HEK293 (cell line): ENCODE measurements around the gene CTCF.

Experiments
- CTCF ChIP-seq: fragments of 450-650 bp; formaldehyde crosslinking; IDR thresholded peaks from 2 replicates; pipeline ENCODE4 v1.5.1; 2016; ENCODE audit warnings: missing biosample characterization, missing genetic modification characterization
- ELK4 ChIP-seq: IDR thresholded peaks from 2 replicates; pipeline ENCODE4 v1.6.1; 2011; ENCODE audit warnings: mild to moderate bottlenecking, low read depth, low read length, borderline replicate concordance
- KLF1 ChIP-seq: fragments of 450-650 bp; formaldehyde crosslinking; IDR thresholded peaks from 2 replicates; pipeline ENCODE4 v1.5.1; 2016; ENCODE audit warnings: missing biosample characterization, missing genetic modification characterization
- YY2 ChIP-seq: fragments of 450-650 bp; formaldehyde crosslinking; IDR thresholded peaks from 2 replicates; pipeline ENCODE4 v1.5.1; 2016; ENCODE audit warnings: missing biosample characterization, missing genetic modification characterization
- ZEB2 ChIP-seq: fragments of 450-650 bp; formaldehyde crosslinking; IDR thresholded peaks from 2 replicates; pipeline ENCODE4 v1.5.1; 2016; ENCODE audit warnings: missing biosample characterization, missing genetic modification characterization
- ZFHX2 ChIP-seq: fragments of 450-650 bp; formaldehyde crosslinking; conservative IDR thresholded peaks from 2 replicates; pipeline ENCODE4 v1.5.1; 2016; ENCODE audit warnings: missing biosample characterization, missing genetic modification characterization
- ZNF140 ChIP-seq: fragments of 450-650 bp; formaldehyde crosslinking; IDR thresholded peaks from 2 replicates; pipeline ENCODE4 v1.5.1; 2016; ENCODE audit warnings: missing biosample characterization, missing genetic modification characterization
- ZNF155 ChIP-seq: fragments of 450-650 bp; formaldehyde crosslinking; IDR thresholded peaks from 2 replicates; pipeline ENCODE4 v1.5.1; 2016; ENCODE audit warnings: missing biosample characterization, missing genetic modification characterization
- ZNF266 ChIP-seq: fragments of 450-650 bp; formaldehyde crosslinking; IDR thresholded peaks from 2 replicates; pipeline ENCODE4 v1.5.1; 2016; ENCODE audit warnings: missing biosample characterization, missing genetic modification characterization, low read depth
- ZNF792 ChIP-seq: fragments of 450-650 bp; formaldehyde crosslinking; IDR thresholded peaks from 2 replicates; pipeline ENCODE4 v1.5.1; 2016; ENCODE audit warnings: missing biosample characterization, missing genetic modification characterization
- TF ChIP-seq, protein P1 (sequence below): fragments of 450-650 bp; formaldehyde crosslinking; IDR thresholded peaks from 2 replicates; pipeline ENCODE4 v1.5.1; 2016; ENCODE audit warnings: missing biosample characterization, missing genetic modification characterization
- TF ChIP-seq, protein P2 (sequence below): fragments of 450-650 bp; formaldehyde crosslinking; IDR thresholded peaks from 2 replicates; pipeline ENCODE4 v1.5.1; 2016; ENCODE audit warnings: missing biosample characterization, missing genetic modification characterization
- TF ChIP-seq, protein P3 (sequence below): fragments of 450-650 bp; formaldehyde crosslinking; conservative IDR thresholded peaks from 2 replicates; pipeline ENCODE4 v1.5.1; 2016; ENCODE audit warnings: low read depth, missing biosample characterization, missing genetic modification characterization

DNA sequence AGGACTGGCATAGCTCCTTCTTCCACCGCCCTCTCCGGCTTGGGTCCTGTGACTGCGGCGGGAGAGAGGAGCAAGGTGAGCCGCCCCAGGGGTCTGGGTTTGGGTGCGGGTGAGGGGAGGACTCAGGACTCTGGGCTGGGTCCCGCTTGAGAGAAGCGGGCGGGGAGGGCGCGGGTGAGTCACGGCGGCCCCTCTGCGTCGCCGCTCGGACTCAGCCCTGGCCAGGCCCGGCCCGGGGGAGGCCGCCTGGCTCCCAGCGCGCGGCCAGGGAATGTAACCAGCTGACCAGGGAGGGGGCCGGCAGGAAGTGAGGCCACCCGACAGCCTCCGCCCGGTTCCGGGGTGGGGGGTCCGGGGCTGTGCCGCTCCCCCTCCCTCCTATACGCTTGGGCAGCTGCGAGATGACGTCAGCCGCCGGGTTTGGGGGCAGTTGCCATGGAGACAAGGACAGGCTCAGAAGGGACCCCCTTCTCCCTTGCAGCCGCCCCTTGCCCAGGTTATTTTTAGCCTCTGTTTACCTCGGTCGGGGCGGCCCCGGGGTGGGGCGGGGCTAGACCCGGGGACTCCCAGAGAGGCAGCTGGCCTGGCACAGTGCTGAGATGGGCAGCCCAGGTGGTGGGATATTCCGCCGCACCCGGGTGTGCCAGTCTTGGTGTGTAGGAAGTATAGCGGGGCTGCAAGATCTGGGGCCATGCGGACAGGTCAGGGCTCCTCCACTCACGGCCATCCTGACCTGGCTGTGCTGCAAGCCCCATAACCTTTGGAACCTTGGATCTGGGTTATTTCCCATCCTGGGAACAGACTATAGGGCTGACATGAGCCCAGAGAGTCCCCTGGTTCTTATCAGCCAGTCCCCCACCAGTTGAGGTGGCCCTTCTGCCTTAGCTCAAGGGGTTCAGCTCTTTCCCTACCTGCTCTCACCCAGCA, 32.0 kb upstream of the CTCF start:
- no peak for TF ChIP-seq CTCF (tag by site-specific recombination)
- no peak for TF ChIP-seq ZEB2 (tag by site-specific recombination)
- TF ChIP-seq ZNF155 (tag by site-specific recombination), result no peak
- TF ChIP-seq, protein P1, sequence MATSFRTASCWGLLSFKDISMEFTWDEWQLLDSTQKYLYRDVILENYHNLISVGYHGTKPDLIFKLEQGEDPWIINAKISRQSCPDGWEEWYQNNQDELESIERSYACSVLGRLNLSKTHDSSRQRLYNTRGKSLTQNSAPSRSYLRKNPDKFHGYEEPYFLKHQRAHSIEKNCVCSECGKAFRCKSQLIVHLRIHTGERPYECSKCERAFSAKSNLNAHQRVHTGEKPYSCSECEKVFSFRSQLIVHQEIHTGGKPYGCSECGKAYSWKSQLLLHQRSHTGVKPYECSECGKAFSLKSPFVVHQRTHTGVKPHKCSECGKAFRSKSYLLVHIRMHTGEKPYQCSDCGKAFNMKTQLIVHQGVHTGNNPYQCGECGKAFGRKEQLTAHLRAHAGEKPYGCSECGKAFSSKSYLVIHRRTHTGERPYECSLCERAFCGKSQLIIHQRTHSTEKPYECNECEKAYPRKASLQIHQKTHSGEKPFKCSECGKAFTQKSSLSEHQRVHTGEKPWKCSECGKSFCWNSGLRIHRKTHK, result no peak
- TF ChIP-seq KLF1 (tag by site-specific recombination), result no peak
- TF ChIP-seq, protein P2, sequence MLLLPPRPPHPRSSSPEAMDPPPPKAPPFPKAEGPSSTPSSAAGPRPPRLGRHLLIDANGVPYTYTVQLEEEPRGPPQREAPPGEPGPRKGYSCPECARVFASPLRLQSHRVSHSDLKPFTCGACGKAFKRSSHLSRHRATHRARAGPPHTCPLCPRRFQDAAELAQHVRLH (tag by site-specific recombination), result no peak
- TF ChIP-seq YY2, result no peak
- no peak for TF ChIP-seq ZNF266 (tag by site-specific recombination)
- no peak for TF ChIP-seq ELK4
- TF ChIP-seq ZFHX2, result no peak
- TF ChIP-seq ZNF140, result no peak
- TF ChIP-seq, protein P3, sequence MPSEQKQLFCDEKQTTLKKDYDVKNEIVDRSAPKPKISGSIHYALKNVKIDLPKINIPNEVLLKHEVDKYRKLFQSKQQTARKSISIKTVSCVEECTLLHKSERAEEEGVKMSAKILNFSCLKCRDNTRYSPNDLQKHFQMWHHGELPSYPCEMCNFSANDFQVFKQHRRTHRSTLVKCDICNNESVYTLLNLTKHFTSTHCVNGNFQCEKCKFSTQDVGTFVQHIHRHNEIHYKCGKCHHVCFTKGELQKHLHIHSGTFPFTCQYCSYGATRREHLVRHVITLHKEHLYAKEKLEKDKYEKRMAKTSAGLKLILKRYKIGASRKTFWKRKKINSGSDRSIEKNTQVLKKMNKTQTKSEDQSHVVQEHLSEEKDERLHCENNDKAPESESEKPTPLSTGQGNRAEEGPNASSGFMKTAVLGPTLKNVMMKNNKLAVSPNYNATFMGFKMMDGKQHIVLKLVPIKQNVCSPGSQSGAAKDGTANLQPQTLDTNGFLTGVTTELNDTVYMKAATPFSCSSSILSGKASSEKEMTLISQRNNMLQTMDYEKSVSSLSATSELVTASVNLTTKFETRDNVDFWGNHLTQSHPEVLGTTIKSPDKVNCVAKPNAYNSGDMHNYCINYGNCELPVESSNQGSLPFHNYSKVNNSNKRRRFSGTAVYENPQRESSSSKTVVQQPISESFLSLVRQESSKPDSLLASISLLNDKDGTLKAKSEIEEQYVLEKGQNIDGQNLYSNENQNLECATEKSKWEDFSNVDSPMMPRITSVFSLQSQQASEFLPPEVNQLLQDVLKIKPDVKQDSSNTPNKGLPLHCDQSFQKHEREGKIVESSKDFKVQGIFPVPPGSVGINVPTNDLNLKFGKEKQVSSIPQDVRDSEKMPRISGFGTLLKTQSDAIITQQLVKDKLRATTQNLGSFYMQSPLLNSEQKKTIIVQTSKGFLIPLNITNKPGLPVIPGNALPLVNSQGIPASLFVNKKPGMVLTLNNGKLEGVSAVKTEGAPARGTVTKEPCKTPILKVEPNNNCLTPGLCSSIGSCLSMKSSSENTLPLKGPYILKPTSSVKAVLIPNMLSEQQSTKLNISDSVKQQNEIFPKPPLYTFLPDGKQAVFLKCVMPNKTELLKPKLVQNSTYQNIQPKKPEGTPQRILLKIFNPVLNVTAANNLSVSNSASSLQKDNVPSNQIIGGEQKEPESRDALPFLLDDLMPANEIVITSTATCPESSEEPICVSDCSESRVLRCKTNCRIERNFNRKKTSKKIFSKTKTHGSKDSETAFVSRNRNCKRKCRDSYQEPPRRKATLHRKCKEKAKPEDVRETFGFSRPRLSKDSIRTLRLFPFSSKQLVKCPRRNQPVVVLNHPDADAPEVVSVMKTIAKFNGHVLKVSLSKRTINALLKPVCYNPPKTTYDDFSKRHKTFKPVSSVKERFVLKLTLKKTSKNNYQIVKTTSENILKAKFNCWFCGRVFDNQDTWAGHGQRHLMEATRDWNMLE (tag by site-specific recombination), result no peak
- no peak for TF ChIP-seq ZNF792 (tag by site-specific recombination)
